ENCODE data around the gene UROC1. TPM values are rescaled to one million over a fixed set of nuclear protein-coding genes. Genes with fewer than 3 reads are reported as not detected.
A peak's percentile ranks its signal among the peaks of the same experiment; 100 is the strongest.

UROC1 gene
- total RNA-seq, 1 donor from 2014 or later, result not detected

GRCh38 chr3:126450744-126451143 is 66.8 kb downstream of the UROC1 start:
- Mint-ChIP-seq H3K27ac (no peak overlapping the region), H3K9me3 (no peaks in the 10 kb centered on the region), H3K4me1 (peaks cover 5% of the 10 kb centered on the region), H3K27me3 (ENCODE audit: low read depth) (no peaks in the 10 kb centered on the region), H3K36me3 (peaks cover 18% of the 10 kb centered on the region), H3K4me3 (no peak overlapping the region)
- DNase-seq (ENCODE audit: low spot score in 2 of 2, unreplicated experiment in 2 of 2), result no peak
- TF ChIP-seq CTCF (IDR thresholded peaks at IDR 0.05; ENCODE audit: unreplicated experiment), result no peak

- DNase-seq (ENCODE audit: low spot score in 2 of 2, unreplicated experiment in 2 of 2), result peak in 1 of 2 experiments; percentile 33
- Mint-ChIP-seq H3K27ac (no peak overlapping the region), H3K4me1 (peaks cover 5% of the 10 kb centered on the region), H3K4me3 (no peak overlapping the region), H3K36me3 (peaks cover 16% of the 10 kb centered on the region), H3K9me3 (no peaks in the 10 kb centered on the region), H3K27me3 (ENCODE audit: low read depth) (no peaks in the 10 kb centered on the region)
- no peak for TF ChIP-seq CTCF (IDR thresholded peaks at IDR 0.05; ENCODE audit: unreplicated experiment)
Measured at GRCh38 chr3:126450219-126450618, 67.4 kb downstream of the UROC1 start.

- Mint-ChIP-seq H3K36me3 (peaks cover 15% of the 10 kb centered on the region), H3K4me3 (no peak overlapping the region), H3K27me3 (ENCODE audit: low read depth) (no peaks in the 10 kb centered on the region), H3K27ac (no peak overlapping the region), H3K9me3 (no peaks in the 10 kb centered on the region), H3K4me1 (peaks cover 5% of the 10 kb centered on the region)
- DNase-seq (ENCODE audit: low spot score in 2 of 2, unreplicated experiment in 2 of 2), result peak in 1 of 2 experiments; percentile 17
- TF ChIP-seq CTCF (IDR thresholded peaks at IDR 0.05; ENCODE audit: unreplicated experiment), result no peak
Measured at GRCh38 chr3:126449621-126450051, 67.9 kb downstream of the UROC1 start.

- H3K27me3 Mint-ChIP-seq (ENCODE audit: low read depth), result no peaks in the 10 kb centered on the region
- TF ChIP-seq CTCF (IDR thresholded peaks at IDR 0.05; ENCODE audit: unreplicated experiment), result no peak
- no peak overlapping the region for H3K27ac Mint-ChIP-seq
- H3K36me3 Mint-ChIP-seq, result peaks cover 15% of the 10 kb centered on the region
- no peaks in the 10 kb centered on the region for H3K9me3 Mint-ChIP-seq
- no peak overlapping the region for H3K4me3 Mint-ChIP-seq
- DNase-seq (ENCODE audit: low spot score in 2 of 2, unreplicated experiment in 2 of 2), result no peak
- peaks cover 5% of the 10 kb centered on the region for H3K4me1 Mint-ChIP-seq
Measured at GRCh38 chr3:126448893-126449180, 68.7 kb downstream of the UROC1 start.

GRCh38 chr3:126448136-126448892 is 69.3 kb downstream of the UROC1 start:
- Mint-ChIP-seq H3K4me1 (peaks cover 3% of the 10 kb centered on the region), H3K27ac (no peak overlapping the region), H3K36me3 (peaks cover 15% of the 10 kb centered on the region), H3K9me3 (no peaks in the 10 kb centered on the region), H3K27me3 (ENCODE audit: low read depth) (no peaks in the 10 kb centered on the region), H3K4me3 (no peak overlapping the region)
- peak in 1 of 2 experiments; percentile 33 for DNase-seq (ENCODE audit: low spot score in 2 of 2, unreplicated experiment in 2 of 2)
- no peak for TF ChIP-seq CTCF (IDR thresholded peaks at IDR 0.05; ENCODE audit: unreplicated experiment)
